OCI-LY3 (cell line): ENCODE results near the gene TRMT1.

Experiments
- H2AFZ ChIP-seq: fragments of 200-600, 300-600 bp; shearing (Covaris generic); 2 replicates; pipeline ENCODE4 v1.6.0; 2014; ENCODE audit warnings: antibody characterized with exemption, low read depth, low read length
- H3K27ac ChIP-seq: fragments of 200-600, 300-600 bp; sonication (generic); 2 replicates; pipeline ENCODE4 v1.5.1; 2014; ENCODE audit warnings: mild to moderate bottlenecking, low read length, moderate library complexity, mixed read lengths
- H3K27me3 ChIP-seq: fragments of 200-600, 300-600 bp; sonication (generic); 2 replicates; pipeline ENCODE4 v1.6.1; 2014; ENCODE audit warnings: low read depth, low read length, mixed read lengths
- H3K36me3 ChIP-seq: fragments of 200-600, 300-600 bp; sonication (generic); replicated peaks from 2 replicates; pipeline ENCODE3; 2014; ENCODE audit warnings: low read depth, low read length, mixed read lengths
- H3K4me1 ChIP-seq: fragments of 300-600, 200-600 bp; sonication (generic); 2 replicates; pipeline ENCODE4 v1.6.1; 2014; ENCODE audit warnings: low read length, mixed read lengths
- H3K4me2 ChIP-seq: fragments of 200-600, 300-600 bp; sonication (generic); 2 replicates; pipeline ENCODE4 v1.6.1; 2014; ENCODE audit warnings: low read length, mixed read lengths
- H3K4me3 ChIP-seq: fragments of 300-600, 200-600 bp; sonication (generic); 2 replicates; pipeline ENCODE4 v1.5.1; 2014; ENCODE audit warnings: antibody characterized with exemption, mild to moderate bottlenecking, low read length, moderate library complexity
- H3K79me2 ChIP-seq: fragments of 300-600, 200-600 bp; shearing (Covaris generic); 2 replicates; pipeline ENCODE4 v1.6.1; 2014; ENCODE audit warnings: mild to moderate bottlenecking, low read length, mixed read lengths
- H3K9ac ChIP-seq: fragments of 300-600, 200-600 bp; shearing (Covaris generic); 2 replicates; pipeline ENCODE4 v1.6.0; 2014; ENCODE audit warnings: mild to moderate bottlenecking, low read length, moderate library complexity
- H3K9me3 ChIP-seq: fragments of 200-600, 300-600 bp; shearing (Covaris generic); 2 replicates; pipeline ENCODE4 v1.6.1; 2014; ENCODE audit warnings: low read length, mixed read lengths; ENCODE audit not compliant: insufficient read depth
- H4K20me1 ChIP-seq: fragments of 200-600, 300-600 bp; sonication (generic); 2 replicates; pipeline ENCODE4 v1.6.1; 2016; ENCODE audit warnings: low read length, mixed read lengths; ENCODE audit not compliant: insufficient read depth
- CTCF ChIP-seq: fragments of 200-600, 300-600 bp; sonication (generic); IDR thresholded peaks from 2 replicates; pipeline ENCODE4 v1.5.1; 2014; ENCODE audit warnings: antibody characterized with exemption, low read length, low read depth
- EZH2phosphoT487 ChIP-seq: fragments of 200-600 bp; shearing (Covaris generic); IDR thresholded peaks from 2 replicates; pipeline ENCODE4 v1.6.1; 2018; ENCODE audit warnings: antibody characterized with exemption, mixed run types, low read depth

Gene TRMT1

DNA sequence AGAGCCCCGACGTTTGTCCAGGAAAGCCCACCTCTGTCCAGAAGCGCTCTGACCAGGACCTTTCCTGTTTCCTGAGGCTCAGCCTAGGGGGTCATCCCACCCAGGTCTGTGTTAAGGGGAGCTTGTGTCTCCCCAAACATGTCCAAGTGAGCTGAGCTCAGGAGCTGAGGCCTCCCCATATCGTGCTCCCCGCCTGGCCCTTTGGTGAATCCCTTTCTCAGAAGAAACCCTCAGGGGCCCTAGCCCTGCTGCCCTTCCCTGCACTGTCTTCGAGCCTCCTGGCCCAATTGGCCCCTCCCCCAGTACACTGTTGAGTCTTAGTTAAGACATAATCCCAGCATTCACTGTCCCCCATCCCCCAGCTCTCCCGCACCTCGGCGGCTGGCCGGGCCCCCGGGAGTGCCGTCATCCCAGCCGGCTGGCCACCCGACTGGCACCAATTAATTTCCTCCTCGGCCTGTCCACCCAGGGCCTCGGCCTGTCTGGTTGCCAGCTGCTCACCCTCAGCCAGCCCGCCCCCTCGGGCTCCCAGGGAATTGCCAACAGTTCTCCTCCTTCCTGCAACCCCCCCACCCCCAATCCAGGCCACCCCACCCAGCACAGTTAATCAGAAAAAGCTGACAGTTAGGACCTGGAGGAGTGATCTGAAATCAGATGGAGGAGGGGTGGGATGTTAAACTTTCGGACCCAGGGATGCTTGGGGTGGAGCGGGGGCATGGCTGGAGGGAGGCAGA lies 47.2 kb upstream of the TRMT1 start:
- Histone ChIP-seq H2AFZ (peak overlapping the region; percentile 73; the same call in 1 of the 2 replicates), H4K20me1 (no peaks in the 10 kb centered on the region), H3K36me3 (no peaks in the 10 kb centered on the region), H3K9ac (peak overlapping the region; percentile 38), H3K79me2 (no peaks in the 10 kb centered on the region), H3K4me1 (peaks cover 48% of the 10 kb centered on the region), H3K4me2 (peak overlapping the region; percentile 92), H3K4me3 (peak overlapping the region; percentile 78), H3K9me3 (no peaks in the 10 kb centered on the region), H3K27ac (no peak overlapping the region), H3K27me3 (peaks cover 11% of the 10 kb centered on the region; the same call in 1 of the 2 replicates)
- TF ChIP-seq EZH2phosphoT487 (no peak), CTCF (no peak)

- Histone ChIP-seq H3K4me2 (peak overlapping the region; percentile 92), H3K36me3 (no peaks in the 10 kb centered on the region), H4K20me1 (no peaks in the 10 kb centered on the region), H2AFZ (peak overlapping the region; percentile 73), H3K4me3 (peak overlapping the region; percentile 78), H3K27ac (no peak overlapping the region), H3K9ac (peak overlapping the region; percentile 67), H3K27me3 (peaks cover 11% of the 10 kb centered on the region; the same call in 1 of the 2 replicates), H3K79me2 (no peaks in the 10 kb centered on the region), H3K4me1 (peaks cover 45% of the 10 kb centered on the region), H3K9me3 (no peaks in the 10 kb centered on the region)
- TF ChIP-seq CTCF, result no peak
- no peak for TF ChIP-seq EZH2phosphoT487
Measured at GRCh38 chr19:13162724-13163608, 46.4 kb upstream of the TRMT1 start.

- Histone ChIP-seq H3K4me3 (no peak overlapping the region), H3K4me2 (no peak overlapping the region), H3K9me3 (no peaks in the 10 kb centered on the region), H4K20me1 (no peaks in the 10 kb centered on the region), H2AFZ (no peak overlapping the region), H3K36me3 (no peaks in the 10 kb centered on the region), H3K4me1 (peaks cover 54% of the 10 kb centered on the region), H3K9ac (no peak overlapping the region), H3K27me3 (peaks cover 11% of the 10 kb centered on the region; the same call in 1 of the 2 replicates), H3K27ac (no peak overlapping the region), H3K79me2 (no peaks in the 10 kb centered on the region)
- TF ChIP-seq CTCF (no peak), EZH2phosphoT487 (no peak)
Measured at GRCh38 chr19:13160557-13160956, 44.0 kb upstream of the TRMT1 start.

- peaks cover 61% of the 10 kb centered on the region for H3K4me1 ChIP-seq
Measured at GRCh38 chr19:13159713-13160112, 43.2 kb upstream of the TRMT1 start.

More at GRCh38 chr19:13159713-13160112, 43.2 kb upstream of the TRMT1 start:
- Histone ChIP-seq H3K9me3 (no peaks in the 10 kb centered on the region), H3K4me3 (no peak overlapping the region), H2AFZ (no peak overlapping the region), H3K27ac (no peak overlapping the region), H3K79me2 (no peaks in the 10 kb centered on the region), H3K9ac (no peak overlapping the region), H4K20me1 (no peaks in the 10 kb centered on the region), H3K27me3 (peaks cover 11% of the 10 kb centered on the region; the same call in 1 of the 2 replicates), H3K36me3 (no peaks in the 10 kb centered on the region), H3K4me2 (no peak overlapping the region)
- TF ChIP-seq EZH2phosphoT487, result no peak
- TF ChIP-seq CTCF, result no peak
